Esophagus (tissue), 2 donors: ENCODE results near the gene CDK2AP2. TPM values are rescaled to one million over a fixed set of nuclear protein-coding genes. Genes with fewer than 3 reads are reported as not detected.
A peak's percentile ranks its signal among the peaks of the same experiment; 100 is the strongest.
"Not testable (repeated sequence)": the region's sequence is repeated elsewhere in the genome, so short reads cannot be mapped to it uniquely, and the experiment has no call there.

Source experiments
- H3K27ac ChIP-seq, 2 donors: one replicate each; pipeline ENCODE4 v1.5.1; 2013; ENCODE audit warnings: low read depth in 2 of 2, mild to moderate bottlenecking in 2 of 2, inconsistent platforms in 1 of 2, low read length in 1 of 2, moderate library complexity in 1 of 2
- H3K27me3 ChIP-seq, 2 donors: one replicate each; pipeline ENCODE4 v1.6.1; 2013; ENCODE audit warnings: low read length in 2 of 2, control low read depth in 1 of 2, mild to moderate bottlenecking in 1 of 2; ENCODE audit not compliant: insufficient read depth in 2 of 2, control insufficient read depth in 1 of 2
- H3K36me3 ChIP-seq, 2 donors: one replicate each; pipeline ENCODE4 v1.6.1; 2013; ENCODE audit warnings: low read length in 1 of 2; ENCODE audit not compliant: control insufficient read depth in 2 of 2, insufficient read depth in 2 of 2
- H3K4me1 ChIP-seq, 2 donors: one replicate each; pipeline ENCODE4 v1.6.1; 2013; ENCODE audit warnings: low read length in 1 of 2; ENCODE audit not compliant: control insufficient read depth in 2 of 2, insufficient read depth in 2 of 2
- H3K4me3 ChIP-seq, 2 donors: one replicate each; pipeline ENCODE4 v1.5.1; 2013; ENCODE audit warnings: low read length in 2 of 2, mild to moderate bottlenecking in 2 of 2, low read depth in 1 of 2, moderate library complexity in 1 of 2
- H3K9me3 ChIP-seq, 2 donors: one replicate each; pipeline ENCODE4 v1.6.1; 2013; ENCODE audit warnings: mild to moderate bottlenecking in 2 of 2, low read depth in 1 of 2, low read length in 1 of 2, moderate library complexity in 1 of 2; ENCODE audit not compliant: control insufficient read depth in 2 of 2, insufficient read depth in 1 of 2
- WGBS, 2 donors: extraction: QIAGEN DNeasy Blood & Tissue Kit; methylation state at CpG; one replicate each; pipeline ENCODE4 v1.1.7; 2013; 5-methylcytosine and 5-hydroxymethylcytosine counted together
- polyA plus RNA-seq, 2 donors: library from polyadenylated mRNA; stranded (reverse); fragments of 200-250 nt; gene quantifications; one replicate each; pipeline ENCODE4 v1.2.3, GENCODE V29; 2013
- donor health status: healthy with polysubstance abuse.
- donor health status: Bipolar disorder and iron deficiency.

The CDK2AP2 gene, protein sequence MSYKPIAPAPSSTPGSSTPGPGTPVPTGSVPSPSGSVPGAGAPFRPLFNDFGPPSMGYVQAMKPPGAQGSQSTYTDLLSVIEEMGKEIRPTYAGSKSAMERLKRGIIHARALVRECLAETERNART
- polyA plus RNA-seq = 10 to 100 TPM; 49.4 to 52.2 TPM

DNA sequence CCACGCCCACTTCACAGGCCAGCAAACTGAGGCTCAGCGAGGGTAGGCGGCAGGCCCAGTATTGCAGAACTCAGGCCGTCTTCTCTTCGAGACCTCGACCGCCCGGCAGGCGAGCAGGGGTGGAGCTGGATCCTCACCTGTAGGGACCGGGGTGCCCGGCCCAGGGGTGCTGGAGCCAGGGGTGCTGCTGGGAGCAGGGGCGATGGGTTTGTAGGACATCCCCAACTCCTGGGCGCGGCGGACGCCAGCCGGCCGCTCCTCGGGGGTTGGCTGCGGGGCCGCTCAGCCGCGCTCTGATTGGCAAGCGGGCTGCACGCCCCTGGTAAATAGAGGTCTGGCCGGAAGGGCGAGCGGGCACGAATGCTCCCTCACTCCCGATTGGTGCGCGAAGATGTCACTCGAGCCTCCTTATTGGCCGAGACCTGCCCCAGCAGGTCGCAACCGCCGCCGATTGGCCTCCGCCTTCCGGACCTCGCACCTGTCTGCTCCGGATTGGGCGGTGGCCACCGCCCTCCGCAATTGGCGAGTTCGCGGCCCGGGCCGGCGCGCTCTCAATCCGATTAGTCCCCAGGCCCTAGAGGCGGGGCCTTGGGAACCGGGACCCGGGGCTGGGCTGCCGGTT, at the start of gene CDK2AP2:
TSS of gene CDK2AP2 (minus strand) at position 299 of the 622 bp plus-strand sequence. CDS start at position 219, 80 bp downstream.
- Histone ChIP-seq H3K4me1 (peaks cover 12 to 27% of the 10 kb centered on the region in 2 donors), H3K27me3 (no peaks in the 10 kb centered on the region)
- 0 to 1% methylated on average over 50 to 57 of the region's 57 CpGs for WGBS, 2 donors

DNA sequence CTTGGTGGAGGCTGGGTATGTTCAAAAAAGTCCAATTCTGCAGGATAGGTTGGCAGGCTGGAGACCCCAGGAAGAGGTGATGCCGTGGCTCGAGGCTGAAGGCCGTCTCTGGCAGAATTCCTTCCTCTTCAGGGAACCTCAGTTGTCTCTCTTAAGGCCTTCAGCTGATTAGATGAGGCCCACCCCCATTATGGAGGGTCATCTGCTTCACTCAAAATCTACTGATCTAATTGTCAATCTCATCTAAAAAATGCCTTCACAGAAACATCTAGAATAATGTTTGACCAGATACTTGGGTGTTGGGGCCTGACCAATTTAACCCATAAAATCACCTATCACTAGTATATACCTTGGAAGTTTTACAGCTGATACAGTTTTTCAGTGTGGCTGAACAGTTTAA, 48.3 kb upstream of the CDK2AP2 start:
- no peaks in the 10 kb centered on the region for H3K36me3 ChIP-seq
- no peaks in the 10 kb centered on the region for H3K4me1 ChIP-seq
- peaks cover 0 to 3% of the 10 kb centered on the region in 2 donors for H3K9me3 ChIP-seq
- no peak overlapping the region for H3K27ac ChIP-seq
- no peak overlapping the region for H3K4me3 ChIP-seq
- H3K27me3 ChIP-seq = no peaks in the 10 kb centered on the region
- WGBS, 2 donors = 74 to 80% methylated on average over 3 of the region's 3 CpGs

More for the DNA sequence above, at the start of gene CDK2AP2:
- H3K4me3 ChIP-seq = peak within 1 kb of the TSS; percentile 57 to 73
- H3K9me3 ChIP-seq = peaks cover 0 to 2% of the 10 kb centered on the region in 2 donors
- no peaks in the 10 kb centered on the region for H3K36me3 ChIP-seq
- peak within 1 kb of the TSS; percentile 97 to 99 for H3K27ac ChIP-seq

DNA sequence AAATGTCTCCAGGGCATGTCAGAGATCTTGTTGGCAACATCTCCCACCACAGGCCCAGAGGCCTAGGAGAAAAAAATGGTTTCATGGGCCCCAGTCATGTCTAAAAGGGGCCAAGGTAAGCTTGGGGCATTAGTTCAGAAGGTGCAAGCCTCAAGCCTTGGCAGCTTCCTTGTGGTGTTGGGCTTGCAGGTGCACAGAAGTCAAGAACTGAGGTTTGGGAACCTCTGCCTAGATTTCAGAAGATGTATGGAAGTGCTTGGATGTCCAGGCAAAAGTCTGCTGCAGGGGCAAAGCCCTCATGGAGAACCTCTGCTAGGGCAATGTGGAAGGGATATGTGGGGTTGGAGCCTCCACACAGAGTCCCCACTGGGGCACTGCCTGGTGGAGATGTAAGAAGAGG, 43.7 kb upstream of the CDK2AP2 start:
- not testable (repeated sequence) for H3K4me1 ChIP-seq, H3K4me3 ChIP-seq, H3K9me3 ChIP-seq, H3K27ac ChIP-seq, H3K27me3 ChIP-seq, H3K36me3 ChIP-seq

DNA sequence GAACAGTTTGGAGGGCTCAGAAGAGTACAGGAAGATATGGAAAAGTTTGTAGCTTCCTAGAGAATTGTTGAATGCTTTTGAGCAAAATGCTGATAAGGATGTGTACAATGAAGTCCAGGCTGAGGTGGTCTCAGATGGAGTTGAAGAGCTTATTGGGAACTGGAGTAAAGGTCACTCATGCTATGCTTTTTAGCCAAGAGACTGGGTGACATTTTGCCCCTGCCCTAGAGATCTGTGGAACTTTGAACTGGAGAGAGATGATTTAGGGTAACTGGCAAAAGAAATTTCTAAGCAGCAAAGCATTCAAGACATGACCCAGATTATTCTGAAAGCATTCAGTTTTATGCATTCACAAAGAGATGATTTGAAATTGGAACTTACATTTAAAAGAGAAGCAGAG, 43.2 kb upstream of the CDK2AP2 start:
- H3K27me3 ChIP-seq = no peaks in the 10 kb centered on the region
- no peak overlapping the region for H3K4me3 ChIP-seq
- peaks cover 0 to 3% of the 10 kb centered on the region in 2 donors for H3K9me3 ChIP-seq
- no peak overlapping the region for H3K27ac ChIP-seq
- H3K4me1 ChIP-seq = no peaks in the 10 kb centered on the region
- no peaks in the 10 kb centered on the region for H3K36me3 ChIP-seq

DNA sequence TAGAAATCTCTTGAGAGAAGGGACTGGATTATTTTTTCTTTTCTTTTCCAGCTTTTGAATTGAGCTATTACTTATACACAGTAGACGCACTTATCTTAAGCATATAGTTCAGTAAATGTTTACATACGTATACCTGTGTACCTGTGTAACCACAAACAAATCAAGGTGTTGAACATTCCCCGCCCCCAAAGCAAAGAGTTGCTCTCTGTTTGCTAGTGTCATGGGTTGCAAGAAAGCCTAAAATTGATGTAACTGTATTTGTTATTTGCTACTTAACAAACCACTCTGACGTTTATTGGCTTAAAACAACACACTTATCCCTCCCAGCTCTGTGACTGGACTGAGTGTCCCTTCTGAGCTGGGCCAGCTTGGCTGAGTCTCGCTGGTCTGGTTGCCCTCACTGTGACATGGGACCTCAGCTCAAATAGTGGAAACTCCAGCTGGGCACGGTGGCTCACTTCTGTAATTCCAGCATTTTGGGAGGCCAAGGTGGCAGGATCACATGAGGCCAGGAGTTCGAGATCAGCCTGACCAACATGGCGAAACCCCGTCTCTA, 40.7 kb upstream of the CDK2AP2 start:
- H3K27ac ChIP-seq = no peak overlapping the region
- H3K27me3 ChIP-seq = no peaks in the 10 kb centered on the region
- H3K4me3 ChIP-seq = no peak overlapping the region
- H3K36me3 ChIP-seq = no peaks in the 10 kb centered on the region
- WGBS, 2 donors = 81 to 85% methylated on average over 9 of the region's 9 CpGs
- peaks cover 0 to 3% of the 10 kb centered on the region in 2 donors for H3K4me1 ChIP-seq
- peaks cover 0 to 3% of the 10 kb centered on the region in 2 donors for H3K9me3 ChIP-seq

DNA sequence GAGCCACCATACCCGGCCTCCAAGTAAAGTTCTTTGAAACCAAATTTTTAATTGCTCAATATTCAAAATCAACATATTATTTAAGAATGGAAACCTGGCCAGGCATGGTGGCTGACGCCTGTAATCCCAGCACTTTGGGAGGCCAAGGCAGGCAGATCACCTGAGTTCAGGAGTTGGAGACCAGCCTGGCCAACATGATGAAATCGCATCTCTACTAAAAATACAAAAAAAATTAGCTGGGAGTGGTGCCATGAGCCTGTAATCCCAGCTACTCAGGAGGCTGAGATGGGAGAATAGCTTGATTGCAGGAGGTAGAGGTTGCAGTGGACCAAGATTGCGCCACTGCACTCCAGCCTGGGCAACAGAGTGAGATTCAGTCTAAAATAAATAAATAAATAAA, 40.1 kb upstream of the CDK2AP2 start:
- not testable (repeated sequence) for H3K36me3 ChIP-seq, H3K27me3 ChIP-seq, H3K9me3 ChIP-seq, H3K4me3 ChIP-seq, H3K4me1 ChIP-seq, H3K27ac ChIP-seq
- WGBS, 2 donors = 85 to 88% methylated on average over 4 of the region's 4 CpGs

DNA sequence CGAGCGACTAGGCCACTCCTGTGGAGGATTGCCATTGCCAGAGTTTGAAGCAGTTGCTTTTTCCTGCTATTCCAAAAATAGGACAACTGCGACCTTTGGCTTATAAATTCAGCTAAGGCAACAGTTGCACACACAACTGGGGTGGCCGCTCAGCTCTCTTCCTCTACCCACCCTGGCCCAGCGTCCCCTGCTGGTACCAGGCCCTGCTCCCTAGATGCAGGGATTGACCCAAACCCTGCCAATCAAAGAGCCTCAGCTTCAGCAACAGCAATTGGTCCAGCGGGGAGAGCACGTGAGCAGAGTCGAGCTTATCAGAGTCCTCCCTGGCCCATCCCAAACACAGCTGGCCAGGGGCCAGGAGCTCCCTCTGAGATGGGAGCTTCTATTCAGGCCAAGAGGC, 37.3 kb upstream of the CDK2AP2 start:
- H3K27ac ChIP-seq = no peak overlapping the region
- H3K27me3 ChIP-seq = no peaks in the 10 kb centered on the region
- 58 to 66% methylated on average over 8 of the region's 8 CpGs for WGBS, 2 donors
- no peaks in the 10 kb centered on the region for H3K9me3 ChIP-seq
- H3K4me1 ChIP-seq = peaks cover 0 to 3% of the 10 kb centered on the region in 2 donors
- no peak overlapping the region for H3K4me3 ChIP-seq
- no peaks in the 10 kb centered on the region for H3K36me3 ChIP-seq

DNA sequence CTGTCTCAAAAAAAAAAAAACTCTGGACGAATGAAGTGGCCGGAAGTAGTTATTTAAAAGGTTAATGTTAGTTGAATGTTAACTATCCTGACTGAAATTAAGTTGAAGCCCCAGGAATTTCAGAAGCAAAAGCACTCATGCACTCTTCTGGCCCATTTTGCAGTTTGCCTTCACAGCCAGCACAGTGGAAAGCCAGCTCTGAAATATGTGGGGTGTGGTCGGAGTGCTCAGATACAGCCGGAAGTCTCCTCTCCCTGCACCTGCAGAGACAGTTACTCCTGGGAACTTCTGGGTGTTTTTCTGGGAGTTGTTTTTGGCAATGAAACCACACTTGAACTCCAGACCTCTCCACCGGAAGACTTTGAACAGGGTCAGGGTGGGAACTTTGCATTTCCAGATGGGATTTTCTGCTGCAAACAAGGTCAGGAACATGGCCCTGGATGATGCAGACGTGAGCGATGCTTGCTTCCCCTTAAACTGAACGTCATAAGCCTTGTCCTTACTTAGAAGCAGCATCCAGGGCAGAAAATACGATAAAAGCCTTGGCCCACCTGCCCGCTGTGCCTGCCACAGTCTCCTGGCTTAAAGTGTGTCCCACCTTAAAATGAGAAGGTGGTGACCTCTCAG, 36.8 kb upstream of the CDK2AP2 start:
- 56 to 62% methylated on average over 10 of the region's 10 CpGs for WGBS, 2 donors
- H3K4me1 ChIP-seq = peaks cover 0 to 3% of the 10 kb centered on the region in 2 donors
- H3K4me3 ChIP-seq = no peak overlapping the region
- H3K27me3 ChIP-seq = no peaks in the 10 kb centered on the region
- no peaks in the 10 kb centered on the region for H3K36me3 ChIP-seq
- no peak overlapping the region for H3K27ac ChIP-seq
- no peaks in the 10 kb centered on the region for H3K9me3 ChIP-seq

DNA sequence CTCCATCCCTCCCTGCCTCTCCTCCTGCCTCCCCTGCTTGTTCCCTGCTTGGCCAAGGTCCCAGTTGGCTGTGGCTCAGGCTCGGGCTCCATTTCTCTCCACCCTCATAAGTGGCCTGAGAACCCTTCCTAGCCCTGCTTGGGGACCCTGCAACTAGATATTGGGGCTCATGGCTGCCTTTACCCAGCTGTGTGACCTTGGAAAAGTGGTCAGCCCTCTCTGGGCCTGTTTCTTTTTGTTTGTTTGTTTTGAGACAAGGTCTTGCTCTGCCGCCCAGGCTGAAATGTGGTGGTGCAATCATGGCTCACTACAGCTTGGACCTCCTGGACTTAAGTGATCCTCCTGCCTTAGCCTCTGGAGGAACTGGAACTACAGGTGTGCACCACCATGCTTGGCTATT, 35.6 kb upstream of the CDK2AP2 start:
- H3K9me3 ChIP-seq = no peaks in the 10 kb centered on the region
- H3K36me3 ChIP-seq = no peaks in the 10 kb centered on the region
- WGBS, 2 donors = 41 to 60% methylated on average over 2 of the region's 2 CpGs
- H3K27ac ChIP-seq = no peak overlapping the region
- no peak overlapping the region for H3K4me3 ChIP-seq
- no peaks in the 10 kb centered on the region for H3K27me3 ChIP-seq
- H3K4me1 ChIP-seq = peaks cover 0 to 6% of the 10 kb centered on the region in 2 donors
